HepG2 (cell line): ENCODE data around the gene KIF24. TPM values are rescaled to one million over a fixed set of nuclear protein-coding genes. Genes with fewer than 3 reads are reported as not detected.
A peak's percentile ranks its signal among the peaks of the same experiment; 100 is the strongest.

ENCODE experiments used
- CBX5 ChIP-seq: sonication (generic); formaldehyde crosslinking; IDR thresholded peaks from 2 replicates; pipeline ENCODE4 v1.4.0; 2020; ENCODE audit warnings: missing genetic modification reagents, borderline replicate concordance
- KMT2A ChIP-seq: sonication (generic); formaldehyde crosslinking; IDR thresholded peaks from 2 replicates; pipeline ENCODE4 v1.4.0; 2020; ENCODE audit warnings: missing genetic modification reagents
- NCOA5 ChIP-seq: sonication (generic); formaldehyde crosslinking; IDR thresholded peaks from 2 replicates; pipeline ENCODE4 v1.4.0; 2020; ENCODE audit warnings: missing genetic modification reagents
- NR2F2 ChIP-seq: IDR thresholded peaks from 2 replicates; pipeline ENCODE4 v1.6.1; 2012; ENCODE audit warnings: low read depth, inconsistent platforms, borderline replicate concordance
- NR2F6 ChIP-seq, 2 experiments: IDR thresholded peaks; 2 replicates each; pipeline ENCODE4 v1.6.1; 2016; ENCODE audit warnings: antibody characterized with exemption in 1 of 2, mild to moderate bottlenecking in 1 of 2
- NR3C1 ChIP-seq: sonication (generic); formaldehyde crosslinking; IDR thresholded peaks from 2 replicates; pipeline ENCODE4 v1.4.0; 2020; ENCODE audit warnings: missing genetic modification reagents
- RFX5 ChIP-seq: IDR thresholded peaks from 2 replicates; pipeline ENCODE4 v1.6.1; 2011; ENCODE audit warnings: low read depth, low read length, improper control_type of control experiment
- RFXANK ChIP-seq: IDR thresholded peaks from 2 replicates; pipeline ENCODE4 v1.6.1; 2016
- TBX3 ChIP-seq: fragments of 450-650 bp; IDR thresholded peaks from 2 replicates; pipeline ENCODE4 v1.6.1; 2017; ENCODE audit warnings: antibody characterized with exemption, mild to moderate bottlenecking, inconsistent platforms, borderline replicate concordance
- ZBED4 ChIP-seq: sonication (generic); formaldehyde crosslinking; IDR thresholded peaks from 2 replicates; pipeline ENCODE4 v1.4.0; 2020; ENCODE audit warnings: missing genetic modification reagents, borderline replicate concordance
- ZBTB26 ChIP-seq: IDR thresholded peaks from 2 replicates; pipeline ENCODE4 v1.6.1; 2016; ENCODE audit warnings: missing compliant biosample characterization, missing genetic modification reagents, borderline replicate concordance
- ZFAT ChIP-seq: sonication (generic); formaldehyde crosslinking; conservative IDR thresholded peaks from 2 replicates; pipeline ENCODE4 v1.8.1; 2023; ENCODE audit warnings: missing genetic modification reagents, inconsistent platforms
- ZFP41 ChIP-seq: sonication (generic); formaldehyde crosslinking; IDR thresholded peaks from 2 replicates; pipeline ENCODE4 v1.4.0; 2020; ENCODE audit warnings: mild to moderate bottlenecking, missing genetic modification reagents, borderline replicate concordance
- ZHX2 ChIP-seq, 2 experiments: sonication (generic) in 1 of 2; formaldehyde crosslinking in 1 of 2; IDR thresholded peaks; 2 replicates each; pipeline versions ENCODE4 v1.6.1 to v1.9.0; 2014 to 2022; ENCODE audit warnings: antibody characterized with exemption in 1 of 2, borderline replicate concordance in 1 of 2, inconsistent platforms in 1 of 2, low read depth in 1 of 2, missing genetic modification reagents in 1 of 2
- ZMYM4 ChIP-seq: sonication (generic); formaldehyde crosslinking; IDR thresholded peaks from 2 replicates; pipeline ENCODE4 v1.8.1; 2023; ENCODE audit warnings: mild to moderate bottlenecking, missing genetic modification reagents
- ZNF124 ChIP-seq: sonication (generic); formaldehyde crosslinking; IDR thresholded peaks from 2 replicates; pipeline ENCODE4 v1.4.0; 2020; ENCODE audit warnings: missing genetic modification reagents
- ZNF17 ChIP-seq: sonication (generic); formaldehyde crosslinking; IDR thresholded peaks from 2 replicates; pipeline ENCODE4 v1.5.0; 2020; ENCODE audit warnings: mild to moderate bottlenecking, missing genetic modification reagents
- ZNF263 ChIP-seq: sonication (generic); formaldehyde crosslinking; IDR thresholded peaks from 2 replicates; pipeline ENCODE4 v1.4.0; 2020; ENCODE audit warnings: missing genetic modification reagents
- ZNF724P ChIP-seq: sonication (generic); formaldehyde crosslinking; IDR thresholded peaks from 2 replicates; pipeline ENCODE4 v1.8.0; 2022; ENCODE audit warnings: missing genetic modification reagents, borderline replicate concordance
- ZNF761 ChIP-seq: sonication (generic); formaldehyde crosslinking; conservative IDR thresholded peaks from 2 replicates; pipeline ENCODE4 v1.4.0; 2020; ENCODE audit warnings: mild to moderate bottlenecking, missing genetic modification reagents
- ZNF816 ChIP-seq: sonication (generic); formaldehyde crosslinking; IDR thresholded peaks from 2 replicates; pipeline ENCODE4 v1.8.0; 2022; ENCODE audit warnings: missing genetic modification reagents, mild to moderate bottlenecking, borderline replicate concordance
- polyA plus RNA-seq, 8 experiments: library from polyadenylated mRNA; depleted of rRNA in 3 of 8; stranded (reverse) in 7 of 8; unstranded in 1 of 8; fragments of >200 nt; fragmentation: Illumina TruSeq in 4 of 8; extraction: Trizol in 4 of 8; gene quantifications; 2 replicates each; pipeline versions ENCODE4 v1.2.1 to v1.2.3, GENCODE V29; 2011 to 2016; ENCODE audit warnings: low read depth in 4 of 8, missing spikeins in 1 of 8, mixed read lengths in 1 of 8; ENCODE audit not compliant: insufficient read depth in 1 of 8
- total RNA-seq, 5 experiments: library from RNA; depleted of rRNA; stranded (reverse); fragments of >200 nt; fragmentation: Illumina TruSeq; extraction: Trizol; gene quantifications; 2 replicates each; pipeline ENCODE4 v1.2.3, GENCODE V29; 2016; ENCODE audit warnings: low read depth in 1 of 5

The KIF24 gene
- total and polyA plus RNA-seq, 2 of the 13 experiments (the other 11 are each of a cell fraction or from before 2014, with no cell fraction given) = 1.1 to 3.0 TPM

- no peak for TF ChIP-seq ZHX2 (IDR thresholded peaks at IDR 0.05; ENCODE audit: low read depth)
- TF ChIP-seq ZHX2 (CRISPR knock-in tag; IDR thresholded peaks at IDR 0.05; ENCODE audit: borderline replicate concordance) = no peak
- no peak for TF ChIP-seq ZNF263 (CRISPR knock-in tag)
- TF ChIP-seq ZBTB26 = no peak
- TF ChIP-seq ZNF724P (CRISPR knock-in tag) = no peak
- TF ChIP-seq NR2F2 = no peak
- 0 out of 2 replicates have a peak, but pooled peaks have one; percentile 6 for TF ChIP-seq NR2F6 (IDR thresholded peaks at IDR 0.05)
- TF ChIP-seq NR2F6 (CRISPR knock-in tag; IDR thresholded peaks at IDR 0.05) = no peak
- no peak for TF ChIP-seq KMT2A (CRISPR knock-in tag)
- TF ChIP-seq NCOA5 = no peak
- no peak for TF ChIP-seq ZBED4 (CRISPR knock-in tag)
- TF ChIP-seq ZMYM4 = no peak
- TF ChIP-seq RFXANK (CRISPR knock-in tag) = no peak
- TF ChIP-seq TBX3 = no peak
- TF ChIP-seq ZNF17 (CRISPR knock-in tag) = no peak
- TF ChIP-seq CBX5 = no peak
- TF ChIP-seq ZNF816 (CRISPR knock-in tag) = no peak
- no peak for TF ChIP-seq NR3C1 (CRISPR knock-in tag)
- no peak for TF ChIP-seq ZNF761
- no peak for TF ChIP-seq ZFAT
- TF ChIP-seq ZNF124 (CRISPR knock-in tag) = no peak
- no peak for TF ChIP-seq ZFP41 (CRISPR knock-in tag)
- no peak for TF ChIP-seq RFX5
Measured at GRCh38 chr9:34334337-34334824, 5.3 kb upstream of the KIF24 start (continued).
